GM18951 (cell line): Measurements from ENCODE around the gene FOXP2.
"Not testable (repeated sequence)": the region's sequence is repeated elsewhere in the genome, so short reads cannot be mapped to it uniquely, and the experiment has no call there.

Source experiments
- POLR2A ChIP-seq: IDR thresholded peaks from 4 replicates; pipeline ENCODE4 v1.6.1; 2011; ENCODE audit warnings: mild to moderate bottlenecking; ENCODE audit not compliant: insufficient read length, insufficient read depth; ENCODE audit errors: extremely low read depth
- in situ Hi-C: fragments of 300-500 bp; cut with MboI; formaldehyde crosslinking; loops from one replicate; pipeline ENCODE4 v1.12.0; 2022; ENCODE audit warnings: low sequenced_read_pairs, mixed read lengths, inconsistent platforms; ENCODE audit not compliant: unreplicated experiment

Gene FOXP2

GRCh38 chr7:114502454-114503254 is 88.0 kb downstream of the FOXP2 start:
- TF ChIP-seq POLR2A = no peak
- in situ Hi-C loops = no loop called here

GRCh38 chr7:114504586-114504985 is 90.0 kb downstream of the FOXP2 start:
- TF ChIP-seq POLR2A = no peak
- in situ Hi-C loops = no loop called here

DNA sequence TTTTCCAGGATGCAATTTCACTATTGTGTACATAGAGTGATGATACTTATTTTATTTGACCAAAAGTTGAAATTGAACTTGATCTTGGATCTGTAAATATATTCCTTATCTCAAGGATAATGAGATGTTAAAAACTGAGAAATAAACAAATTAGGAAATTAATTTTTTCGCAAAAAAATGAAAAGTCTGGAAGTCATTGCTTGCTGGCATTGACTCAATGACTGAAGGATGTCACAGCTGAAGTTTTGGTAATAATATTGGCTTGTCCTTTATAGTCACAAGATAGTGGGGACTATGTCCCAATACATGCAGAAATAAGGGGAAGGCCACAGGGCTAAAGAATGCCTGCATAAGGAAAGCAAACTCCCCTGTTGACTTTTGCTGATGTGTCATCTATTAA is 92.8 kb downstream of the FOXP2 start:
- TF ChIP-seq POLR2A = no peak

GRCh38 chr7:114508086-114508485 is 93.5 kb downstream of the FOXP2 start:
- no peak for TF ChIP-seq POLR2A
- in situ Hi-C loops = no loop called here

More for the DNA sequence above, 92.8 kb downstream of the FOXP2 start:
- in situ Hi-C loops = no loop called here

GRCh38 chr7:114510824-114511223 is 96.2 kb downstream of the FOXP2 start:
- in situ Hi-C loops = not testable (repeated sequence)

- in situ Hi-C loops = no loop called here
- no peak for TF ChIP-seq POLR2A
These were observed 104.6 kb downstream of the FOXP2 start for GRCh38 chr7:114519240-114519639.

DNA sequence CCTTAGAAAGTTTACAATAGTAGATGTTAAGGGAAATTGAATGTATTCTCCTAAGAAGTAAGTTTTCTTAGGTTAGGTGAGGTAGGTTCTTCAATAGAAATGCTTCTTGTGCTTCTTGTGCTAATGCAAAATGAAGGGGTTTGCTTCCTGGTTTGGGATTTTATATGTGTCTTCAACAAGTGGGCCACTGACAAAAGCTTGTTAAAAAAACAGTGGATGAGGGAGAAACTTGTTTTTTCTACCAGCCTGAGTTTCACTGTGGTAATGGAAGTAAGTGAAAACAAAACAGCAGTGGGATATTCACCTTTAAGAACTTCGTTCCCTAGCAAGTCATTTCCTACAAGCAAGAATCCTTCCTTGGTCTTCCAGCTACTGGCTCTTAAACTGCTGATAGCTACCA is 107.5 kb downstream of the FOXP2 start:
- in situ Hi-C loops = no loop called here
- TF ChIP-seq POLR2A = no peak

DNA sequence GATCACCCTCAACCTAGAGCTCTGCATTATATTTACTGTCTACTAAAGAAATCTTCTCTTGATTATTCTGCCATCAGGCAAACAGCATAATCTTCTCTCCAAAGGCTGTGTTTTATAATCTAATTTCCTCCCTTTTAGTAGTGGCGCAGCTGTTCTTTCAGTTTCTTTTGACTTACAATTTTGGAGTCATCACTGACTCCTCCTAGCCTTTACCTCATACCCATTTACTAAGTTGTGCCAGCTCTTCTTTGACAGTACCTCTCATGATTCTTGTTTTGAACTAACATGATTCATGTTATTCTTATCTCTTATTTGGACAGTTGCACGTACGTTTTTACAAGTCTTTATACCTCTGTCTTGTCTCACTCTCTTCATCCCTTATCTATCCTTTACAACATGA is 113.0 kb downstream of the FOXP2 start:
- in situ Hi-C loops = no loop called here
- no peak for TF ChIP-seq POLR2A

DNA sequence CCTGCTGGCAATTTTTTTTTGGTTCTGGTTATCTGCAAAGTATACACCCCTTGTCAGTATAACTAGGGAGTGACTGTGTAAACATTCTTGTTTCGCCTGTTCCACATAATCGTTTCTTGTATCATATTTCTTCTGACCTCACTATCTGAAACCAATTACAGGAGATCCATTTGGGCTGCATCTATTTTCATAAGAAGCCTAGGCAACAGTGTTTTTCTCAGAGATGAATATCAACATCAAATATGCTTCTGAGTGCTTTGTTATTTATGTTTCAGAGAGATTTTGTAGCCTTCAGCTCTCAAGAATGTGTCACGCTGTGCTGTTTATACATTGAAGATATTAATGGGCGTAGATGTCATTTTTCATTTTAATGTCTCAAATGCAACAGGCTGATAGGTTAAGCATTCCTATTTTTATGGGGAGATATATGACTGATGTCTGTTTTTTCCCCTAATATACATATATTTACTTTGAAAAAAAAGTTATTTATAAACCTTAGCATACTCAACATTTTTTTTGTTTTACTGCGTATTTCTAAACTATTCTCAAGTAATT is 115.5 kb downstream of the FOXP2 start:
- in situ Hi-C loops = no loop called here
- TF ChIP-seq POLR2A = no peak

DNA sequence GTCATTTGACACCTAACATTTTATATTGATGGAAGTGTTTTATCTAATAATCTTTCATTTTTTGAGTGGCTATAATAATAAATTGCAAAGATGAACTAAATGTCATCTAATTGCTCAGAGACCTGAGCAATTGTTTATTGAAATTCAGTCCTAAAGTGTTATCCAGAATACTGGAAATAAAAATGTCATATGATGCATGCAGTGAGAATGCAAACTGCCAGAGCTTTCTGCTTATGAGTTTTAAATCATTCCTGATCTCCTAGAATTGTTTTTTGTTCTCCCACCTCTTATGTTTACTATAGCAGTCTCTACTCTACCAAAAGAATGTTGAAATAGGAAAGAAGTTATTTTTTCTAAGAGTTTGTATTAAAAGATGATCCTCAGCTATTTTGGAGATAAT is 116.7 kb downstream of the FOXP2 start:
- in situ Hi-C loops = no loop called here
- TF ChIP-seq POLR2A = no peak

GRCh38 chr7:114533131-114533530 is 118.5 kb downstream of the FOXP2 start:
- no peak for TF ChIP-seq POLR2A
- in situ Hi-C loops = no loop called here

GRCh38 chr7:114534953-114535352 is 120.3 kb downstream of the FOXP2 start:
- in situ Hi-C loops = no loop called here
- TF ChIP-seq POLR2A = no peak

DNA sequence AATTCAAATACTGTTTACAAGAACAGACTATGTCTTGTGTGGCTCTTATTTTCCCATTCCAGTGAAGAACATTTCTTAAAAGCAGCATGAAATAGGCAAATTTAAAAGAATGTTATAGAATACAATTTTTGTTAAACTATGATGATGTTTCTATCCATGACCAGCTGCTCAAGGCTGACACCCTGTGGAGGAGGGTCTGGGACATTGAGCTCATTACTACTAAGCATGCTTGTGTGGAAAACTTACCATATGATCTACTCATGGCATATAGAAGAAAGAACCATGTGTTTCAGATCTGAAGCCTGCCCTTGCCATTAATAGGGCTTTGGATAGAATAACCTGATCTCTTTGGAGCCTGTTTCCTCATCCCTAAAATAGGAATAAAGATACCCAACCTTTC is 125.0 kb downstream of the FOXP2 start:
- no peak for TF ChIP-seq POLR2A
- in situ Hi-C loops = no loop called here

DNA sequence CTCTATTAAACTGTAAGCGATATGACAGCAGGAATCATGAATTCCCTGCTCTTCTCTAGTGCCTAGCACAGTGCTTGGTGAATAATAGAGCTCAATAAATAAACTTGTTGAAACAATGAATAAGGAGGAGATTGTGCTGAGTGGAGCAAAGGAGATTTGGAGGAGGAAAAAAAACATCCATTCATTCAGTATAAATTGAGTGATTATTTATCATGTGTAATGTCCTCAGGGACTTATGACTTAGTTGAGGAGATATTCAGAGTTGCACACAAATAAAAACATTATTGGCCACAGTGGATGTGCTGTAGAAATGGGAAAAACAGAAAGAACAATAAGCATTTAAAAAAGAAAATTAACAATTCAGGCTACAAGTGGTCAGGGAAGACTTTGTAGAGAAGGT is 125.7 kb downstream of the FOXP2 start:
- in situ Hi-C loops = no loop called here
- no peak for TF ChIP-seq POLR2A

- in situ Hi-C loops = not testable (repeated sequence)
These were observed 132.7 kb downstream of the FOXP2 start for GRCh38 chr7:114547346-114547745.
